ENCODE results near the gene CAVIN3. TPM values are rescaled to one million over a fixed set of nuclear protein-coding genes. Genes with fewer than 3 reads are reported as not detected.

Gene CAVIN3
- total RNA-seq, 2 experiments from 2014 or later: 0.27 TPM; not detected in 1

DNA sequence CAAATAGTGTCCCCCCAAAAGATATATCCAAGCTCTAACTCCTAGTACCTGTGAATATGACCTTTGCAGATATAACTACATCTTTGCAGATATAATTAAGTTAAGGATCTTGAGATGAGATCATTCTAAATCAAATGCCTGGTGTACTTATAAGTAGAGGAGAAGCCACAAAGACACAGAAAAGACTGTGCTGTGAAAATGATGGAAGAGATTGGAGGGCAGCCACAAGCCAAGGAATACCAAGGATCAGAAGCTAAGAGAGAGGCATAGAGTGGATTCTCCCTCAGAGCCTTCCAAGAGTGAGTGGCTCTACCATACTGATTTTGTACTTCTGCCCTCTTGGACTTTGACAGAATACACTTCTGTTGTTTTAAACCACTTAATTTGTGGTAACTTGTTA is 7.5 kb upstream of the CAVIN3 start:
- intact Hi-C loops (cut with DNase I, micrococcal nuclease): no loop called here
- Histone ChIP-seq H3K9me3 (ENCODE audit: control insufficient read depth in 1 of 2, insufficient read depth in 1 of 2, low read length in 2 of 2) (no peaks in the 10 kb centered on the region), H3K27me3 (ENCODE audit: control insufficient read depth in 1 of 2, insufficient read depth in 2 of 2, low read length in 2 of 2) (peaks cover 0 to 6% of the 10 kb centered on the region in 2 experiments)

DNA sequence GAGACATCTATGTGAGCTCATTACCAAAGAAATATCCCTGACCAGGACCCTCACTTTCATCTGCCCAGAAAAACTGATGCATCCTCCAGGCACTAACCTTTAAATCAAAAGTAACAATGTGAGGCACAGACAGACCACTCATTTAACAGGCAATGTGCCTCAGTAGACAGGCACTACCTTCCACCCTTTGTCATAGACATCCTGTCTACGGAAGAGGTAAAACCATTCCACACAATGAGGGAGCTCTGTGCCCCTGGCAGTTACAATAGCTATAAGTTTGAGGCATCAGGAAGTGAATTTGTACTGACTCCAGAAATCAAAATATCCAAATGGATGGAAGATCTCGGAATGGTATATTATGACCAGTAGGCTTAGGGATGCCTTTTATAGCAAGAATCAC is 6.7 kb upstream of the CAVIN3 start:
- Histone ChIP-seq H3K36me3 (ENCODE audit: insufficient read depth, low read length) (no peaks in the 10 kb centered on the region), H3K9me3 (ENCODE audit: control insufficient read depth in 1 of 2, insufficient read depth in 1 of 2, low read length in 2 of 2) (no peaks in the 10 kb centered on the region), H3K27ac (ENCODE audit: low read depth in 1 of 2, low read length in 2 of 2) (no peak overlapping the region), H3K27me3 (ENCODE audit: control insufficient read depth in 1 of 2, insufficient read depth in 2 of 2, low read length in 2 of 2) (peaks cover 0 to 6% of the 10 kb centered on the region in 2 experiments), H3K4me1 (ENCODE audit: insufficient read depth, low read length) (no peaks in the 10 kb centered on the region), H3K4me3 (ENCODE audit: low read length) (no peak overlapping the region)
- Mint-ChIP-seq H3K9me3 (no peaks in the 10 kb centered on the region), H3K27me3 (peaks cover 55% of the 10 kb centered on the region), H3K27ac (no peak overlapping the region), H3K4me3 (no peak overlapping the region), H3K36me3 (ENCODE audit: low read depth) (no peaks in the 10 kb centered on the region), H3K4me1 (ENCODE audit: low read depth) (peaks cover under 1% of the 10 kb centered on the region)
- TF ChIP-seq, protein P1, sequence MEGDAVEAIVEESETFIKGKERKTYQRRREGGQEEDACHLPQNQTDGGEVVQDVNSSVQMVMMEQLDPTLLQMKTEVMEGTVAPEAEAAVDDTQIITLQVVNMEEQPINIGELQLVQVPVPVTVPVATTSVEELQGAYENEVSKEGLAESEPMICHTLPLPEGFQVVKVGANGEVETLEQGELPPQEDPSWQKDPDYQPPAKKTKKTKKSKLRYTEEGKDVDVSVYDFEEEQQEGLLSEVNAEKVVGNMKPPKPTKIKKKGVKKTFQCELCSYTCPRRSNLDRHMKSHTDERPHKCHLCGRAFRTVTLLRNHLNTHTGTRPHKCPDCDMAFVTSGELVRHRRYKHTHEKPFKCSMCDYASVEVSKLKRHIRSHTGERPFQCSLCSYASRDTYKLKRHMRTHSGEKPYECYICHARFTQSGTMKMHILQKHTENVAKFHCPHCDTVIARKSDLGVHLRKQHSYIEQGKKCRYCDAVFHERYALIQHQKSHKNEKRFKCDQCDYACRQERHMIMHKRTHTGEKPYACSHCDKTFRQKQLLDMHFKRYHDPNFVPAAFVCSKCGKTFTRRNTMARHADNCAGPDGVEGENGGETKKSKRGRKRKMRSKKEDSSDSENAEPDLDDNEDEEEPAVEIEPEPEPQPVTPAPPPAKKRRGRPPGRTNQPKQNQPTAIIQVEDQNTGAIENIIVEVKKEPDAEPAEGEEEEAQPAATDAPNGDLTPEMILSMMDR (IDR thresholded peaks at IDR 0.05): no peak
- ChIA-PET POLR2A (no interaction called here), CTCF (interaction anchor here (1.0 kb wide), 1 partner anchor 12 kb away, joined by 3 read pairs; no protein-coding TSS in a partner anchor)
- intact Hi-C loops (cut with DNase I, micrococcal nuclease): no loop called here
- DNase-seq: no peak
- ATAC-seq (ENCODE audit: poor library complexity): no peak

More for the DNA sequence above, 7.5 kb upstream of the CAVIN3 start:
- TF ChIP-seq, protein P1 (IDR thresholded peaks at IDR 0.05): no peak
- ChIA-PET POLR2A (no interaction called here), CTCF (no interaction called here)
- Mint-ChIP-seq H3K27ac (no peak overlapping the region), H3K27me3 (peaks cover 46% of the 10 kb centered on the region), H3K36me3 (ENCODE audit: low read depth) (no peaks in the 10 kb centered on the region), H3K9me3 (no peaks in the 10 kb centered on the region), H3K4me1 (ENCODE audit: low read depth) (no peaks in the 10 kb centered on the region), H3K4me3 (no peak overlapping the region)
- DNase-seq: no peak
- Histone ChIP-seq H3K4me3 (ENCODE audit: low read length) (no peak overlapping the region), H3K36me3 (ENCODE audit: insufficient read depth, low read length) (no peaks in the 10 kb centered on the region), H3K27ac (ENCODE audit: low read depth in 1 of 2, low read length in 2 of 2) (no peak overlapping the region), H3K4me1 (ENCODE audit: insufficient read depth, low read length) (no peaks in the 10 kb centered on the region)
- no peak for ATAC-seq (ENCODE audit: poor library complexity)

DNA sequence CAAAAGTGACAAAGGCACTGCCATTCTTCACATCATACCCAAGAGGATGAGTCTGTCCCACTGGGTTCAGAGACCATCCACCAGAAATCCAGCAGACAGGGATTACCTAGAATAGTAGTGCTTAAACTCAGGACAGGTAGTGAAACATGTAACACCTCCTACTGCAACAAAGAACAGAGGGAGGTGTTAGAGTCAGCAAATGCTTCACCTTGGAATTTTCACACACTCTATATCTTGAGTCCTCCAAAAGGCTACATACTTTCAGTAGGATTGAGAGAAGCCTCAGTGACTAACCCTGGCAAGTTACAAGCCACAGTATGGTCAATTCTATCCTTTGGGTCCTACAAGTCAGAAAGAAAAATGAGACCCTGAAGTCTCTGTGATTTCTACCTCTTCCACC is 6.0 kb upstream of the CAVIN3 start:
- peaks cover 61% of the 10 kb centered on the region for H3K27me3 Mint-ChIP-seq
- POLR2A ChIA-PET: no interaction called here
- Histone ChIP-seq H3K27me3 (ENCODE audit: control insufficient read depth in 1 of 2, insufficient read depth in 2 of 2, low read length in 2 of 2) (peaks cover under 1 to 6% of the 10 kb centered on the region in 2 experiments), H3K27ac (ENCODE audit: low read depth in 1 of 2, low read length in 2 of 2) (no peak overlapping the region), H3K4me3 (ENCODE audit: low read length) (no peak overlapping the region), H3K9me3 (ENCODE audit: control insufficient read depth in 1 of 2, insufficient read depth in 1 of 2, low read length in 2 of 2) (no peaks in the 10 kb centered on the region), H3K36me3 (ENCODE audit: insufficient read depth, low read length) (no peaks in the 10 kb centered on the region), H3K4me1 (ENCODE audit: insufficient read depth, low read length) (no peaks in the 10 kb centered on the region)
- H3K4me3 Mint-ChIP-seq: no peak overlapping the region
- TF ChIP-seq, protein P1 (IDR thresholded peaks at IDR 0.05): no peak
- CTCF ChIA-PET: no interaction called here
- H3K36me3 Mint-ChIP-seq (ENCODE audit: low read depth): no peaks in the 10 kb centered on the region
- H3K4me1 Mint-ChIP-seq (ENCODE audit: low read depth): peaks cover 4% of the 10 kb centered on the region
- H3K9me3 Mint-ChIP-seq: no peaks in the 10 kb centered on the region
- H3K27ac Mint-ChIP-seq: no peak overlapping the region
- no peak for ATAC-seq (ENCODE audit: poor library complexity)
- DNase-seq: no peak
- intact Hi-C loops (cut with DNase I, micrococcal nuclease): no loop called here

All from CD4-positive, alpha-beta T cell (primary cell).